Measurements from ENCODE around the gene ZNF668.
A peak's percentile ranks its signal among the peaks of the same experiment; 100 is the strongest.

The ZNF668 gene

DNA sequence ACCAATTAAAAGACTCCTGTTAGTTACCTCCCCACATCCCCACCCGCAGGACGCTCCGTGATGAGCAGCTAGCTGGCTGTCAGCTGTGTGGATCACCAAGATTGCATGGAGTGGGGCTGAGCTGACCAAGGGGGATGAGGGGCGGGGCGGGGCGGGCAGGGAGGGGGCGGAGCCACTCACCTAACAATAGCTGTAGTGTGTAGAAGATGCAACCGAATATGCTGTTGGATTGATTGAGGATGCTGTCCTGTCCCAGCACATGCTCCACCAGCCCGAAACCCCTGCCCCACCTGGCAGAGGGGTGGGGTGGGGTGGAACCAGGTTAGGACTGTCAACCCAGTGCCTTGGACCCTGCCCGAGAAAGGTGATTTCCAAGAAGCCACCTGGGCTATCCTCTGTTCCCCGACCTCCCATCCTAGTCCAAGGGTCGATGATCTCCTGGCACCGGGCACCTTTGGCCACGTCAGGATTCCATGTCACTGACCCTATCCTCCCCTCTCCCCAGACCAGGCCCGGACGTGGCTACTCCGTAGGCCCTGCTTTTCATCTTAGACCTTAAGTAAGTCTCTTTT is 19.2 kb upstream of the ZNF668 start:
- Histone ChIP-seq H3K4me3 (ENCODE audit: low read depth in 1 of 2, low read length in 1 of 2) (peak overlapping the region in 1 of 2 experiments; percentile 78), H3K9me3 (no peaks in the 10 kb centered on the region), H3K27me3 (no peaks in the 10 kb centered on the region), H3K36me3 (peaks cover 16% of the 10 kb centered on the region), H3K4me1 (ENCODE audit: control insufficient read depth in 1 of 2, insufficient read depth in 1 of 2, low read depth in 1 of 2, low read length in 1 of 2) (peaks cover 27 to 28% of the 10 kb centered on the region in 2 experiments), H3K27ac (no peak overlapping the region)
- TF ChIP-seq, protein P1, sequence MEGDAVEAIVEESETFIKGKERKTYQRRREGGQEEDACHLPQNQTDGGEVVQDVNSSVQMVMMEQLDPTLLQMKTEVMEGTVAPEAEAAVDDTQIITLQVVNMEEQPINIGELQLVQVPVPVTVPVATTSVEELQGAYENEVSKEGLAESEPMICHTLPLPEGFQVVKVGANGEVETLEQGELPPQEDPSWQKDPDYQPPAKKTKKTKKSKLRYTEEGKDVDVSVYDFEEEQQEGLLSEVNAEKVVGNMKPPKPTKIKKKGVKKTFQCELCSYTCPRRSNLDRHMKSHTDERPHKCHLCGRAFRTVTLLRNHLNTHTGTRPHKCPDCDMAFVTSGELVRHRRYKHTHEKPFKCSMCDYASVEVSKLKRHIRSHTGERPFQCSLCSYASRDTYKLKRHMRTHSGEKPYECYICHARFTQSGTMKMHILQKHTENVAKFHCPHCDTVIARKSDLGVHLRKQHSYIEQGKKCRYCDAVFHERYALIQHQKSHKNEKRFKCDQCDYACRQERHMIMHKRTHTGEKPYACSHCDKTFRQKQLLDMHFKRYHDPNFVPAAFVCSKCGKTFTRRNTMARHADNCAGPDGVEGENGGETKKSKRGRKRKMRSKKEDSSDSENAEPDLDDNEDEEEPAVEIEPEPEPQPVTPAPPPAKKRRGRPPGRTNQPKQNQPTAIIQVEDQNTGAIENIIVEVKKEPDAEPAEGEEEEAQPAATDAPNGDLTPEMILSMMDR (IDR thresholded peaks at IDR 0.05) = no peak

DNA sequence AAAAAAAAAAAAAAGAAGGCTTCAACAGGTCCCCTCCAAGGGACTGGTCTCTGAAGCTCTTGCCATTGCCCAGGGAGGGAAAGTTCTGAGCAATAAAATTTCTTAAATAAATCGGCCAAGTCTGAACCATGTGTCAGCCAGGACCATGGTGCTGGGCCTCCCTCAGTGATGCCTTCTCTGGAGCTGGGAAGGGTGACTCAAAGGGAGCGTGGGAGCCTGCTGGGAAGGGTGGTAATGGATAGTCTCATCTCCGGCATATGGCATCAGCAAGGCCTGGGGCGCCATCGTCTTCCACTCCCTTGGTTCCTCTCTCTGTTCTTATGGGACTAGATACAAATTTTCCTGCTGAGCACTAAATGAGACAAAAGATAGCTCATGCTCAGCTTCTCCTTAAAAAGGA is 18.3 kb upstream of the ZNF668 start:
- peaks cover 27 to 28% of the 10 kb centered on the region in 2 experiments for H3K4me1 ChIP-seq (ENCODE audit: control insufficient read depth in 1 of 2, insufficient read depth in 1 of 2, low read depth in 1 of 2, low read length in 1 of 2)
- TF ChIP-seq, protein P1 (IDR thresholded peaks at IDR 0.05) = no peak
- H3K36me3 ChIP-seq = peaks cover 19% of the 10 kb centered on the region
- H3K9me3 ChIP-seq = no peaks in the 10 kb centered on the region
- no peaks in the 10 kb centered on the region for H3K27me3 ChIP-seq
- no peak overlapping the region for H3K27ac ChIP-seq
- no peak overlapping the region for H3K4me3 ChIP-seq (ENCODE audit: low read depth in 1 of 2, low read length in 1 of 2)

GRCh38 chr16:31090540-31090939 is 16.5 kb upstream of the ZNF668 start:
- Histone ChIP-seq H3K27ac (no peak overlapping the region), H3K36me3 (peaks cover 37% of the 10 kb centered on the region), H3K9me3 (no peaks in the 10 kb centered on the region), H3K4me1 (ENCODE audit: control insufficient read depth in 1 of 2, insufficient read depth in 1 of 2, low read depth in 1 of 2, low read length in 1 of 2) (peaks cover 22 to 24% of the 10 kb centered on the region in 2 experiments), H3K4me3 (ENCODE audit: low read depth in 1 of 2, low read length in 1 of 2) (no peak overlapping the region), H3K27me3 (no peaks in the 10 kb centered on the region)
- TF ChIP-seq, protein P1 (IDR thresholded peaks at IDR 0.05) = no peak

DNA sequence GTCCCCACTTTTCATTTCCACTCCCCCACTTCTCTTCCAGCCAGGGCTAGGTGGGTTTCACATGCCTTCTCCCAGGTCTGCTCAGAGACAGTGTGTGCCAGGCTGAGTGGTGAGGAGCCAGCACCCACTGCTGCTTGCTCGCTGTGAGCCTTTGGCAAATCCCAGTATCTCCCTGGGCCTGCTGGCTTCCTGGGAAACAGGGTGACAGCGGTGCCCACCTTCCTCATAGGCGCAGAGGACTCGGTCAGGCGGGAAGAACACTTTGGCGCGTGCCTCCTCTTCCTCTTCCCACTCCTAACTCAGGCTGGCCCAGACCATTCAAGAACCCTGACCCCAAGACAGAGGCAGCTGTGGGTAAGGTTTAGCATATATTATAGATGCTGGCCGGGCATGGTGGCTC is 15.2 kb upstream of the ZNF668 start:
- H3K4me3 ChIP-seq (ENCODE audit: low read depth in 1 of 2, low read length in 1 of 2) = no peak overlapping the region
- H3K4me1 ChIP-seq (ENCODE audit: control insufficient read depth in 1 of 2, insufficient read depth in 1 of 2, low read depth in 1 of 2, low read length in 1 of 2) = peaks cover 11 to 12% of the 10 kb centered on the region in 2 experiments
- peaks cover 49% of the 10 kb centered on the region for H3K36me3 ChIP-seq
- TF ChIP-seq, protein P1 (IDR thresholded peaks at IDR 0.05) = no peak
- no peak overlapping the region for H3K27ac ChIP-seq
- no peaks in the 10 kb centered on the region for H3K27me3 ChIP-seq
- no peaks in the 10 kb centered on the region for H3K9me3 ChIP-seq

DNA sequence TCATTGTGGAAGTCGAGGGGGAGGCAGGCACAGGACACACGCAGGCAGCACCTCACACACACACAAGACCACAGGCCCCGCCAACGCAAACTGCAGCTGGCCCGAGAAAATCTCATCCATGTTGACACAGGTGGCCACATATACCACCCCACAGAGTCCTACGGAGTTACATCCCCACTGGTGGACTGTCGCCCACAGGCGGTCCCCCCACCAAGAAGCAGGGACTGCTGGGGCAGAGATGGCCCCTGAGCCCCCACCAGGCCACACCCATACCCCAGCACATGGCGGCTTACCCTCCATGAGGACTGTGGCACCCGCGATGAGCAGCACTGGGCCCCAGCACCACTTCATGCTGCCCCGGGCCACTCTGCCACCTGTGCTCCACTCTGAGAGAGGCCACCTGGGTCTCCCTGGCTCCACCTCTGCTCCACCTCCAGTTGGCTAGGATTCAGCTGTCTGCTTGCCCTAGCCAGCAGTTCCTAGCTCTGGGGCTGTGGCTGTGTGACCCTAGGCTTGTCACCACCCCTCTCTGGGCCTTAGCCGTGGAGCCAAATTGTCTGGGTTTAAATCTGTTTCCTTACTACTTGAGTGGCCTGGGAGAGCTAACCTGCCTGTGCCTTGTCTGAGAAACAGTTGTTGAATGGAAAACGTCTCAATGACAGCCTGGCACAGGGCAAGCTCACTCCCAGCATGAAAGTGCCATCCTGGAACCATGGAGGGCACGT is 14.6 kb upstream of the ZNF668 start, which contains the start of gene PRSS53:
PRSS53 (minus strand) TSS at position 485 of the 725 bp plus-strand sequence; CDS start at position 351, 134 bp downstream.
- H3K27ac ChIP-seq = no peak within 1 kb of the TSS
- TF ChIP-seq, protein P1 (IDR thresholded peaks at IDR 0.05) = no peak
- H3K9me3 ChIP-seq = no peaks in the 10 kb centered on the region
- H3K4me3 ChIP-seq (ENCODE audit: low read depth in 1 of 2, low read length in 1 of 2) = no peak within 1 kb of the TSS
- peaks cover 55% of the 10 kb centered on the region for H3K36me3 ChIP-seq
- H3K27me3 ChIP-seq = no peaks in the 10 kb centered on the region
- H3K4me1 ChIP-seq (ENCODE audit: control insufficient read depth in 1 of 2, insufficient read depth in 1 of 2, low read depth in 1 of 2, low read length in 1 of 2) = peaks cover 5 to 7% of the 10 kb centered on the region in 2 experiments
